ENCODE measurements around the gene MYOM1.

- no peak for TF ChIP-seq CTCF (IDR thresholded peaks at IDR 0.05)
- TF ChIP-seq POLR2A (IDR thresholded peaks at IDR 0.05): no peak
- no peak for TF ChIP-seq POLR2AphosphoS5 (IDR thresholded peaks at IDR 0.05; ENCODE audit: insufficient read depth in 1 of 2, low read depth in 1 of 2)
These were observed 183.7 kb downstream of the MYOM1 start for GRCh38 chr18:3036108-3036507.
